B cell (primary cell): ENCODE data around the gene CLOCK. TPM values are rescaled to one million over a fixed set of nuclear protein-coding genes. Genes with fewer than 3 reads are reported as not detected.

ENCODE experiments used
- ATAC-seq: fragments of 200-7000 bp; cut with Tn5 transposase; one replicate; pipeline ENCODE4 v1.10.0; 2021; ENCODE audit warnings: low read depth, mild to moderate bottlenecking, moderate number of reproducible peaks, moderate library complexity
- CTCF ChIA-PET: fragments of 350-600 bp; sonication (Branson Sonifier 250); formaldehyde crosslinking; loops from one replicate; lab custom pipeline; 2021; ENCODE audit warnings: antibody characterized with exemption, inconsistent platforms; lab: Charles Lee
- POLR2A ChIA-PET: fragments of 350-600 bp; sonication (Branson Sonifier 250); formaldehyde crosslinking; loops from one replicate; lab custom pipeline; 2021; ENCODE audit warnings: antibody characterized with exemption; lab: Charles Lee
- DNase-seq: peaks from one replicate; pipeline ENCODE4 v3.0.0; 2013
- H2AFZ ChIP-seq: 2 replicates; pipeline ENCODE4 v1.6.1; 2012; ENCODE audit warnings: mild to moderate bottlenecking, low read depth, low read length; ENCODE audit not compliant: insufficient read depth, poor library complexity, severe bottlenecking
- H3K27ac ChIP-seq, 2 donors: 1 replicate in 1 of 2; 2 replicates in 1 of 2; pipeline ENCODE4 v1.5.1; 2012 to 2013; ENCODE audit warnings: low read length in 2 of 2, mild to moderate bottlenecking in 2 of 2, moderate library complexity in 1 of 2
- H3K27me3 ChIP-seq, 4 experiments: fragments of 200-600 bp in 1 of 4; sonication (generic) in 1 of 4; replicated peaks in 1 of 4; 1 replicate in 2 of 4; 2 replicates in 2 of 4; pipeline versions ENCODE4 v1.6.1 to v1.7.0; 2013 to 2016; ENCODE audit warnings: low read length in 3 of 4, mild to moderate bottlenecking in 2 of 4, mixed read lengths in 1 of 4, moderate library complexity in 1 of 4; ENCODE audit not compliant: insufficient read depth in 4 of 4, control insufficient read depth in 3 of 4; ENCODE audit errors: control extremely low read depth in 1 of 4
- H3K36me3 ChIP-seq, 2 experiments: replicated peaks in 1 of 2; 1 replicate in 1 of 2; 2 replicates in 1 of 2; pipeline versions ENCODE4 v1.6.1 to v1.7.1; 2013; ENCODE audit warnings: low read length in 1 of 2; ENCODE audit not compliant: insufficient read depth in 2 of 2, control insufficient read depth in 1 of 2; ENCODE audit errors: control extremely low read depth in 1 of 2, extremely low read depth in 1 of 2
- H3K4me1 ChIP-seq, 2 donors: fragments of 200-600 bp in 1 of 2; sonication (generic) in 1 of 2; 1 replicate in 1 of 2; 2 replicates in 1 of 2; pipeline versions ENCODE4 v1.5.1 to v1.6.1; 2013 to 2017; ENCODE audit warnings: low read length in 2 of 2; ENCODE audit not compliant: control insufficient read depth in 2 of 2, insufficient read depth in 2 of 2
- H3K4me2 ChIP-seq: replicated peaks from 2 replicates; pipeline ENCODE3; 2012; ENCODE audit warnings: mild to moderate bottlenecking, low read depth, low read length; ENCODE audit not compliant: poor library complexity, severe bottlenecking
- H3K4me3 ChIP-seq, 5 experiments: fragments of 200-600 bp in 1 of 5; sonication (generic) in 1 of 5; 1 replicate in 3 of 5; 2 replicates in 2 of 5; pipeline versions ENCODE4 v1.5.1 to v1.7.0; 2011 to 2016; ENCODE audit warnings: low read length in 4 of 5, mild to moderate bottlenecking in 4 of 5, low read depth in 2 of 5, control low read depth in 1 of 5, moderate library complexity in 1 of 5; ENCODE audit not compliant: insufficient read depth in 1 of 5; ENCODE audit errors: control extremely low read depth in 1 of 5, extremely low read depth in 1 of 5
- H3K79me2 ChIP-seq: fragments of 200-600 bp; sonication (generic); one replicate; pipeline ENCODE4 v1.6.0; 2016; ENCODE audit warnings: low read length; ENCODE audit not compliant: control insufficient read depth, insufficient read depth
- H3K9ac ChIP-seq: fragments of 200-600 bp; sonication (generic); 2 replicates; pipeline ENCODE4 v1.6.1; 2017; ENCODE audit warnings: mild to moderate bottlenecking, low read length, moderate library complexity
- H3K9me3 ChIP-seq, 3 donors: one replicate each; pipeline versions ENCODE4 v1.6.1 to v1.7.1; 2013; ENCODE audit warnings: low read length in 2 of 3; ENCODE audit not compliant: control insufficient read depth in 2 of 3, insufficient read depth in 1 of 3; ENCODE audit errors: control extremely low read depth in 1 of 3
- H4K20me1 ChIP-seq: 2 replicates; pipeline ENCODE4 v1.6.0; 2012; ENCODE audit warnings: mild to moderate bottlenecking, low read length; ENCODE audit not compliant: insufficient read depth, control insufficient read depth, poor library complexity, severe bottlenecking
- H3K27ac Mint-ChIP-seq: one replicate; pipeline ENCODE4 v1.8.0; 2021; ENCODE audit warnings: mixed read lengths
- H3K27me3 Mint-ChIP-seq: one replicate; pipeline ENCODE4 v1.8.0; 2021; ENCODE audit warnings: mixed read lengths
- H3K4me1 Mint-ChIP-seq: one replicate; pipeline ENCODE4 v1.8.0; 2021; ENCODE audit warnings: mixed read lengths
- H3K4me3 Mint-ChIP-seq: one replicate; pipeline ENCODE4 v1.8.0; 2021; ENCODE audit warnings: mixed read lengths
- H3K9me3 Mint-ChIP-seq: one replicate; pipeline ENCODE4 v1.8.0; 2022; ENCODE audit warnings: mixed read lengths; ENCODE audit not compliant: insufficient read depth
- CTCF ChIP-seq: fragments of 200-600 bp; IDR thresholded peaks from one replicate; pipeline ENCODE4 v1.8.0; 2022; ENCODE audit warnings: antibody characterized with exemption, mild to moderate bottlenecking
- EZH2 ChIP-seq: IDR thresholded peaks from 2 replicates; pipeline ENCODE4 v1.6.1; 2012; ENCODE audit warnings: borderline replicate concordance, low read depth, mild to moderate bottlenecking, moderate library complexity, low read length; ENCODE audit not compliant: insufficient read depth, poor library complexity, severe bottlenecking
- WGBS: methylation state at CpG from one replicate; pipeline ENCODE4 v1.1.5; 2013; ENCODE audit warnings: missing lambda C conversion rate; ENCODE audit not compliant: insufficient coverage; 5-methylcytosine and 5-hydroxymethylcytosine counted together
- intact Hi-C: fragments of 100-400 bp; cut with micrococcal nuclease; formaldehyde crosslinking; loops from one replicate; pipeline ENCODE4 v1.10.0; 2022
- polyA plus RNA-seq: library from polyadenylated mRNA; depleted of rRNA; stranded (reverse); fragments of >200 nt; gene quantifications from 2 replicates; pipeline ENCODE4 v1.2.3, GENCODE V29; 2012
- total RNA-seq, 2 donors: library from RNA; stranded (reverse); fragments of 120-200 nt in 1 of 2; gene quantifications; 1 replicate in 1 of 2; 2 replicates in 1 of 2; pipeline versions ENCODE4 v1.2.3 to v1.2.4, GENCODE V29; 2013 to 2022

Gene CLOCK
- total and polyA plus RNA-seq, 2 donors (not counting 1 experiment from before 2014, with no cell fraction given): 2.8 to 14.2 TPM

GRCh38 chr4:55385201-55385649, 161.5 kb downstream of the CLOCK start:
- no peak overlapping the region for H3K27ac Mint-ChIP-seq
- H3K4me3 Mint-ChIP-seq: no peak overlapping the region
- H2AFZ ChIP-seq: no peak overlapping the region

GRCh38 chr4:55382488-55383003, 164.2 kb downstream of the CLOCK start:
- TF ChIP-seq EZH2: no peak
- no peak for TF ChIP-seq CTCF
- H4K20me1 ChIP-seq: no peaks in the 10 kb centered on the region
- ChIA-PET CTCF (no interaction called here), POLR2A (no interaction called here)
- Mint-ChIP-seq H3K9me3 (no peaks in the 10 kb centered on the region), H3K4me3 (no peak overlapping the region), H3K27me3 (no peaks in the 10 kb centered on the region), H3K4me1 (no peaks in the 10 kb centered on the region), H3K27ac (no peak overlapping the region)
- DNase-seq (no peak), ATAC-seq (no peak)
- H3K4me3 ChIP-seq: no peak overlapping the region
- H3K9ac ChIP-seq: no peak overlapping the region
- H3K27me3 ChIP-seq: no peaks in the 10 kb centered on the region
- intact Hi-C loops: no loop called here
- no CpG with 5 or more reads among the region's 3 CpGs for WGBS
- H3K4me2 ChIP-seq: no peak overlapping the region
- no peaks in the 10 kb centered on the region for H3K79me2 ChIP-seq
- H3K4me1 ChIP-seq: no peaks in the 10 kb centered on the region
- no peak overlapping the region for H3K27ac ChIP-seq
- H3K9me3 ChIP-seq: no peaks in the 10 kb centered on the region
- no peak overlapping the region for H2AFZ ChIP-seq
- no peaks in the 10 kb centered on the region for H3K36me3 ChIP-seq

More at GRCh38 chr4:55385201-55385649, 161.5 kb downstream of the CLOCK start:
- Histone ChIP-seq H3K9ac (no peak overlapping the region), H3K27me3 (no peaks in the 10 kb centered on the region), H3K27ac (no peak overlapping the region), H3K4me2 (no peak overlapping the region), H3K36me3 (no peaks in the 10 kb centered on the region), H3K9me3 (no peaks in the 10 kb centered on the region), H3K79me2 (no peaks in the 10 kb centered on the region), H4K20me1 (no peaks in the 10 kb centered on the region), H3K4me1 (no peaks in the 10 kb centered on the region), H3K4me3 (no peak overlapping the region)
- Mint-ChIP-seq H3K4me1 (no peaks in the 10 kb centered on the region), H3K9me3 (no peaks in the 10 kb centered on the region), H3K27me3 (no peaks in the 10 kb centered on the region)
- WGBS: 60% methylated on average over 2 of the region's 3 CpGs
- intact Hi-C loops: no loop called here
- DNase-seq (no peak), ATAC-seq (no peak)
- CTCF ChIA-PET: no interaction called here
- POLR2A ChIA-PET: no interaction called here
- TF ChIP-seq EZH2: no peak
- TF ChIP-seq CTCF: no peak
